AML-193 (cell line): ENCODE results near the gene IER2.
"Not testable (repeated sequence)": the region's sequence is repeated elsewhere in the genome, so short reads cannot be mapped to it uniquely, and the experiment has no call there.

Experiments used
- DNase-seq, 2 experiments: peaks; one replicate each; lab custom pipeline; 2025; lab: John Stamatoyannopoulos, UW

The IER2 gene

DNA sequence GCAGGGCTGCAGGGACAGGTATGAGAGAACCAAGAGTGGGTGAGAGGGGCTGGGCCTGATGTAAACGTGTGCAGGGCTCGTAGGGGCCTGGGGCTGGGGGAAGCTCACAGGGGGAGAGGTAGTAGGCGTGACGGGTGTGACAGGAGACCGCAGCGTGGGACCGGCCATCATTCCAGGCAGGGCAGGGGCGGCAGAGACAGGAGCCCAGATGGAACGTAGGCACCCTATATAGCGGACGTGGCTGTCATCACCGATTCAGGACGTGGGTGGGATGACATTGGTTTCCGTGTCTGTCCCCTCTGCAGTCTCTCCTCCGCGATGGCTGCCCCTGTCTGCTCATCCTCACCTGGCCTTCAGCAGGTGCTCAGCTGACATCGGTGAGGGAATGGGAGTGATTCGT lies 48.4 kb downstream of the IER2 start:
- no peak for DNase-seq

DNA sequence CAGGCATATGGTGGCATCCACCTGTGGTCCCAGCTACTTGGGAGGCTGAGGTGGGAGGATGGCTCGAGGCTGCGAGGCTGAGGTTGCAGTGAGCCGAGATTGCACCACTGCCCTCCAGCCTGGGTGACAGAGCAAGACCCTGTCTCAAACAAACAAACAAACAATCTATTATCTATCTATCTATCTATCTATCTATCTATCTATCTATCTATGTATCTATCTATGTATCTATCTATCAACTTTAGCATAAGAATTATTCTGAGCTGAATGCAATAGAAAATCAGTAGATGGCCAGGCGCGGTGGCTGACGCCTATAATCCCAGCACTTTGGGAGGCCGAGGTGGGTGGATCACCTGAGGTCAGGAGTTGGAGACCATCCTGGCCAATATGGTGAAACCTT lies 51.9 kb downstream of the IER2 start:
- DNase-seq, result not testable (repeated sequence)
